K562 (cell line): ENCODE measurements around the gene IL17REL. TPM values are rescaled to one million over a fixed set of nuclear protein-coding genes. Genes with fewer than 3 reads are reported as not detected.

Experiments used
- ATAC-seq: fragments of 200-7000 bp; cut with Tn5 transposase; 3 replicates; pipeline ENCODE4 v1.9.1; 2020; ENCODE audit warnings: moderate library complexity
- Bru-seq: library from RNA; stranded (reverse); fragments of 400-500 nt; gene quantifications from one replicate; lab custom pipeline; 2021; lab: Mats Ljungman, UMichigan
- BruChase-seq, 2 experiments: library from RNA; stranded (reverse); fragments of 400-500 nt; gene quantifications; one replicate each; lab custom pipeline; 2021; lab: Mats Ljungman, UMichigan
- BruUV-seq: library from RNA; stranded (reverse); fragments of 400-500 nt; replicated peaks from 2 replicates; lab custom pipeline; 2021; lab: Mats Ljungman, UMichigan
- CTCF ChIA-PET: fragments of 300-600 bp; formaldehyde crosslinking; extraction: SDS; loops from one replicate; lab custom pipeline; 2021; ENCODE audit warnings: low intra/inter-chr PET ratio; lab: Yijun Ruan, JAX
- POLR2A ChIA-PET: fragments of 300-600, 350-650 bp; sonication (Branson Sonifier 250); formaldehyde crosslinking; extraction: SDS; loops from one replicate; lab custom pipeline; 2021; ENCODE audit warnings: antibody characterized with exemption, inconsistent platforms; lab: Yijun Ruan, JAX
- DNase-seq, 4 experiments: peaks; one replicate each; pipeline versions ENCODE4 v3.0.0 to v3.0.0-alpha.2; 2011 to 2018; ENCODE audit warnings: low spot score in 3 of 4, mixed read lengths in 3 of 4; ENCODE audit errors: extremely low read depth in 1 of 4
- FAIRE-seq: peaks from 2 replicates; lab custom pipeline; 2011; peaks lifted over from hg19 to GRCh38; lab: Jason Lieb, UNC
- H2AFZ ChIP-seq: 2 replicates; pipeline ENCODE4 v1.6.0; 2011; ENCODE audit warnings: low read depth, low read length, control low read depth, inconsistent platforms
- H3K27ac ChIP-seq: fragments of 200-600 bp; 3 replicates; pipeline ENCODE4 v1.8.0; 2011; ENCODE audit warnings: low read depth, mild to moderate bottlenecking, control low read depth, inconsistent platforms, low read length, moderate library complexity, mixed read lengths; ENCODE audit errors: extremely low read depth
- H3K27me3 ChIP-seq, 2 experiments: fragments of 300-600 bp in 1 of 2; 2 replicates in 1 of 2; 3 replicates in 1 of 2; pipeline versions ENCODE4 v1.6.0 to v1.8.0; 2011; ENCODE audit warnings: inconsistent platforms in 2 of 2, low read length in 2 of 2, mild to moderate bottlenecking in 1 of 2, mixed read lengths in 1 of 2, moderate library complexity in 1 of 2; ENCODE audit not compliant: control insufficient read depth in 2 of 2, insufficient read depth in 2 of 2
- H3K36me3 ChIP-seq: fragments of 300-600 bp; 3 replicates; pipeline ENCODE4 v1.8.0; 2011; ENCODE audit warnings: mild to moderate bottlenecking, low read length, inconsistent platforms; ENCODE audit not compliant: control insufficient read depth, insufficient read depth
- H3K4me1 ChIP-seq, 2 experiments: fragments of 200-600 bp in 1 of 2; replicated peaks in 1 of 2; 2 replicates in 1 of 2; 3 replicates in 1 of 2; pipeline versions ENCODE4 v1.5.1 to v1.8.0; 2011; ENCODE audit warnings: inconsistent platforms in 2 of 2, low read length in 2 of 2, mild to moderate bottlenecking in 1 of 2, mixed read lengths in 1 of 2, moderate library complexity in 1 of 2; ENCODE audit not compliant: control insufficient read depth in 2 of 2, insufficient read depth in 2 of 2
- H3K4me2 ChIP-seq: 2 replicates; pipeline ENCODE4 v1.6.1; 2011; ENCODE audit warnings: low read length, control low read depth, inconsistent platforms, mixed read lengths; ENCODE audit not compliant: insufficient read depth
- H3K4me3 ChIP-seq: fragments of 200-600 bp; sonication (generic), shearing (Covaris generic); 2 replicates; pipeline ENCODE4 v1.5.1; 2016; ENCODE audit warnings: control low read depth, inconsistent platforms
- H3K79me2 ChIP-seq: fragments of 200-600 bp; 3 replicates; pipeline ENCODE4 v1.8.0; 2011; ENCODE audit warnings: low read length, inconsistent platforms; ENCODE audit not compliant: control insufficient read depth, insufficient read depth
- H3K9ac ChIP-seq, 2 experiments: 2 replicates each; pipeline versions ENCODE4 v1.6.0 to v1.6.1; 2011; ENCODE audit warnings: low read depth in 2 of 2, low read length in 2 of 2, control low read depth in 1 of 2, inconsistent platforms in 1 of 2, mild to moderate bottlenecking in 1 of 2, mixed read lengths in 1 of 2; ENCODE audit not compliant: insufficient read depth in 1 of 2
- H3K9me1 ChIP-seq: one replicate; pipeline ENCODE4 v1.6.0; 2011; ENCODE audit warnings: inconsistent platforms, mild to moderate bottlenecking, low read length, moderate library complexity; ENCODE audit not compliant: control insufficient read depth, insufficient read depth
- H3K9me3 ChIP-seq: replicated peaks from 2 replicates; pipeline ENCODE4 v1.5.1; 2011; ENCODE audit warnings: low read depth, low read length, inconsistent platforms; ENCODE audit not compliant: control insufficient read depth, insufficient read depth
- H4K20me1 ChIP-seq: replicated peaks from 2 replicates; pipeline ENCODE4 v1.6.1; 2011; ENCODE audit warnings: low read length, inconsistent platforms, mixed read lengths; ENCODE audit not compliant: control insufficient read depth, insufficient read depth
- CHCHD3 ChIP-seq: fragments of 250-450 bp; sonication (Bioruptor Pico); IDR thresholded peaks from 2 replicates; pipeline ENCODE4 v2.1.2; 2022; ENCODE audit warnings: mild to moderate bottlenecking
- CTCF ChIP-seq, 3 experiments: IDR thresholded peaks in 2 of 3; conservative IDR thresholded peaks in 1 of 3; 2 replicates each; pipeline ENCODE4 v1.5.1; 2011 to 2012; ENCODE audit warnings: low read length in 3 of 3, mild to moderate bottlenecking in 3 of 3, control low read depth in 2 of 3, improper control_type of control experiment in 1 of 3, inconsistent platforms in 1 of 3, low read depth in 1 of 3, mixed read lengths in 1 of 3, moderate library complexity in 1 of 3; ENCODE audit not compliant: insufficient read depth in 2 of 3
- RAD21 ChIP-seq, 2 experiments: fragments of 250-450 bp in 1 of 2; fragments of 450-650 bp in 1 of 2; sonication (Bioruptor Pico) in 1 of 2; formaldehyde crosslinking in 1 of 2; IDR thresholded peaks in 1 of 2; conservative IDR thresholded peaks in 1 of 2; 2 replicates each; pipeline versions ENCODE4 v1.4.0 to v1.8.0; 2020 to 2022; ENCODE audit warnings: mild to moderate bottlenecking in 2 of 2, moderate library complexity in 1 of 2
- RBM14 ChIP-seq: fragments of 200-400 bp; formaldehyde crosslinking; IDR thresholded peaks from 2 replicates; pipeline ENCODE4 v1.6.1; 2018; ENCODE audit warnings: low read depth, mild to moderate bottlenecking, low read length, moderate library complexity, borderline replicate concordance; ENCODE audit not compliant: insufficient read depth
- ZFP36 ChIP-seq: fragments of 150-350 bp; IDR thresholded peaks from 2 replicates; pipeline ENCODE4 v1.6.1; 2018; ENCODE audit warnings: low read length, low read depth; ENCODE audit not compliant: partially characterized antibody
- ZKSCAN3 ChIP-seq: fragments of 250-450 bp; sonication (Bioruptor Pico); IDR thresholded peaks from 2 replicates; pipeline ENCODE4 v1.4.0; 2020
- WGBS: fragments of 100-300 bp; shearing (Covaris generic); methylation state at CpG from one replicate; pipeline ENCODE4 v1.1.6; 2016; ENCODE audit warnings: low coverage, mixed read lengths; ENCODE audit not compliant: insufficient coverage; ENCODE audit errors: missing lambda C conversion rate; 5-methylcytosine and 5-hydroxymethylcytosine counted together
- in situ Hi-C: fragments of 300-500 bp; cut with MboI; formaldehyde crosslinking; loops from 4 replicates; pipeline ENCODE4 v1.15.0; 2018; ENCODE audit warnings: inconsistent platforms, mixed read lengths
- intact Hi-C: fragments of 100-400 bp; cut with micrococcal nuclease; formaldehyde crosslinking; loops from 2 replicates; pipeline ENCODE4 v1.14.2; 2022
- long read RNA-seq, 3 experiments: library from polyadenylated mRNA in 2 of 3; library from RNA in 1 of 3; unstranded in 2 of 3; stranded (forward) in 1 of 3; transcript quantifications; one replicate each; pipeline ENCODE4 v2.0.0, GENCODE V29; 2019 to 2022
- polyA minus RNA-seq, 3 experiments: library from RNA; depleted of rRNA, polyadenylated mRNA; stranded (reverse); fragments of >200 nt; gene quantifications; 2 replicates each; pipeline ENCODE4 v1.2.3, GENCODE V29; 2011
- polyA plus RNA-seq, 8 experiments: library from polyadenylated mRNA; depleted of rRNA in 4 of 8; stranded (reverse) in 5 of 8; unstranded in 3 of 8; fragments of >200 nt; fragmentation: Nextera tagmentation in 2 of 8; fragmentation: Illumina TruSeq in 1 of 8; extraction: Ambion mirVana in 2 of 8; extraction: Trizol in 1 of 8; gene quantifications; 2 replicates each; pipeline versions ENCODE4 v1.2.1 to v1.2.3, GENCODE V29; 2011 to 2014; ENCODE audit warnings: inconsistent platforms in 1 of 8, missing spikeins in 1 of 8
- total RNA-seq, 7 experiments: library from RNA; depleted of rRNA in 6 of 7; stranded (reverse); fragments of >200 nt in 6 of 7; fragmentation: Illumina TruSeq in 2 of 7; extraction: Trizol in 2 of 7; gene quantifications; 2 replicates each; pipeline versions ENCODE4 v1.2.1 to v1.2.3, GENCODE V29; 2011 to 2021; ENCODE audit warnings: low replicate concordance in 1 of 7
- TF ChIP-seq, protein P1 (sequence below): sonication (generic); formaldehyde crosslinking; IDR thresholded peaks from 2 replicates; pipeline ENCODE4 v1.8.0; 2022; ENCODE audit warnings: missing genetic modification reagents, mild to moderate bottlenecking, moderate library complexity, borderline replicate concordance

Gene IL17REL
- total RNA-seq (2011; cell fraction: chromatin; rRNA removed; ENCODE audit: low replicate concordance), result 0.30 and 1.3 TPM in 2 replicates
- total RNA-seq (2011; cell fraction: nucleolus; rRNA removed), result 0.53 and 0.83 TPM in 2 replicates
- 0.66 and 0.76 TPM in 2 replicates for total RNA-seq (2011; cell fraction: nucleoplasm; rRNA removed)
- total RNA-seq (2014; rRNA removed) (0.05 and 0.29 TPM in 2 replicates), total RNA-seq (2014; rRNA removed; fragmentation: Illumina TruSeq; extraction: Trizol) (not detected in 2 replicates), total RNA-seq (2015; rRNA removed; fragmentation: Illumina TruSeq; extraction: Trizol) (0.11 and 0.15 TPM in 2 replicates), total RNA-seq (2021) (0.22 and 0.42 TPM in 2 replicates), polyA plus RNA-seq (2011; rRNA removed) (0.05 and 0.06 TPM in 2 replicates), polyA plus RNA-seq (2014; fragmentation: Illumina TruSeq; extraction: Trizol) (0.08 TPM in 1 of 2 replicates, not detected in the other), polyA plus RNA-seq (2014; fragmentation: Nextera tagmentation; extraction: Ambion mirVana) (not detected), polyA plus RNA-seq (2014; rRNA removed) (0.08 and 0.11 TPM in 2 replicates), polyA minus RNA-seq (2011; rRNA and poly(A)+ RNA removed) (not detected in 2 replicates), Bru-seq, nascent RNA (percentile 23 among the genes with signal in this experiment), BruChase-seq, experiment 1, labeled RNA remaining after a 2-hour chase (percentile 9 among the genes with signal in this experiment), BruChase-seq, experiment 2, labeled RNA remaining after a 6-hour chase (percentile 5 among the genes with signal in this experiment)
- polyA plus RNA-seq (2011; cell fraction: cytosol; rRNA removed), result 0.03 and 0.16 TPM in 2 replicates
- polyA plus RNA-seq (2011; cell fraction: nucleus; rRNA removed), result 0.25 and 0.57 TPM in 2 replicates
- polyA plus RNA-seq (2012), result 0.17 and 0.18 TPM in 2 replicates
- polyA minus RNA-seq (2011; cell fraction: cytosol; rRNA and poly(A)+ RNA removed), result not detected in 2 replicates
- 0.54 and 0.56 TPM in 2 replicates for polyA minus RNA-seq (2011; cell fraction: nucleus; rRNA and poly(A)+ RNA removed)
- long read RNA-seq, experiment 1, result 0 reads
- long read RNA-seq, experiment 2, result 0 reads
- long read RNA-seq, experiment 3, result 0 reads

DNA sequence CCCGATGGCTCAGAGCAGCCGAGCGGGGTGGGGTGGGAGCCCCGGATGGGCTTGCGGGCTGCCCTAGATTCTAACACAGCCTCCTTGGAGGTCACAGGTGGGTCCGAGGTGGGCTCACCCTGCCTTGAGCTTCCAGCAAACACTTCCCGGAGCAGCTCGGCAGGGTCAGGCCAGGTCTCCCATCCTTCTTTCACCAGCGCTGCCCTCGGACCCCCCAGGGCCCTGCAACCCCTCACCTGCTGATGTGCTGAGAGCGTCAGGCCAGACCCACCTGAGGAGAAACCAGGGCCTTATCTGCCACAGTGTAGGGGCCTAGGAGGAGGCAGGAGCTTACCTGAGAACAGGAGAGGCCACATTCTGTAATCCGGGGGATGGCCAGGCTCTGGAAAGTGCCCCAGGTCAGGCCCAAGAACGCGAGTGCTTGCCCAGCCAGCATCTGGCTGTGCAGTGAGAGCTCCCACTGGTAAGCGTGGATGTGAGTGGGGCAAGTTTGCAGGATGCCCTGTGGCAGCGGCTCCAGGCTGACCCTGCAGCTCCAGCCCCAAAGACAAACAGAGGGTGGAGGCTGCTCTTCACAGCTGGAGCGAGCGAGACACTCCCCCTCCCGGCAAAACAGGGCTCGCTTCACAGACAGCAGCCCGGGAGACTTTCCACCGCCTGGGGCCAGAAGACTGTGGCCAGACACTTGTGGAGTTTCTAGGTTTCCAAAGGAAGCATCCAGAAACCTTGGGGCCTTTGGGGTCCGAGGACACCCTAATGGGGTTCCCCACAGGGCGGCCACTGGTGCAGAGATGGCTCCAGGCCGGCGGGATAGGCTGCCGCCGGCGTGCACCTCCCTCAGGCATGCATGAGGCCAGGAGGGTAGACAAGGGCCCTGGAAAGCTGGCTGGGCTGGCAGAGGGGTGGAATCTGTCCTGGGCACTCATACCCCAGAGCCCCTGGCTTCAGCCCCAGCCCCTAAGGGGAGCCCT, at the start of gene IL17REL:
TSS of gene IL17REL (minus strand) at position 555 of the 971 bp plus-strand sequence. CDS start at position 436, 119 bp downstream.
- no peak for FAIRE-seq
- no peak within 1 kb of the TSS for H3K4me3 ChIP-seq
- CTCF ChIA-PET, result interaction anchor here (2.4 kb wide), 1 partner anchor 82 kb away, joined by 12 read pairs; no protein-coding TSS in a partner anchor
- no peaks in the 10 kb centered on the region for H3K9me3 ChIP-seq
- peaks cover 0 to 27% of the 10 kb centered on the region in 2 experiments; a peak in 2 of 5 replicates for H3K27me3 ChIP-seq
- 7% methylated on average over 14 of the region's 29 CpGs for WGBS
- no peaks in the 10 kb centered on the region for H3K9me1 ChIP-seq
- peak in 2 of 4 experiments; percentile 44 to 47 for DNase-seq
- POLR2A ChIA-PET, result interaction anchor here (0.6 kb wide), 1 partner anchor 167 kb away, joined by 3 read pairs; no protein-coding TSS in a partner anchor
- BruUV-seq, result no TSS peak
- peaks cover 0 to 71% of the 10 kb centered on the region in 2 experiments; a peak in 3 of 5 replicates for H3K4me1 ChIP-seq
- no peaks in the 10 kb centered on the region for H3K36me3 ChIP-seq
- peak; percentile 80 for ATAC-seq
- H3K4me2 ChIP-seq, result no peak within 1 kb of the TSS
- H3K27ac ChIP-seq, result no peak within 1 kb of the TSS
- H4K20me1 ChIP-seq, result peaks cover 4% of the 10 kb centered on the region; the same call in 1 of the 2 replicates
- in situ Hi-C loops, result no loop called here
- 0 out of 4 replicates have a peak within 1 kb of the TSS, but pooled peaks of 1 of the 2 experiments have one; percentile 17 for H3K9ac ChIP-seq
- intact Hi-C loops, result no loop called here
- no peaks in the 10 kb centered on the region for H3K79me2 ChIP-seq
- no peak within 1 kb of the TSS for H2AFZ ChIP-seq
- TF ChIP-seq ZKSCAN3 (CRISPR knock-in tag) (no peak), RBM14 (no peak), RAD21 (CRISPR knock-in tag; conservative IDR thresholded peaks at IDR 0.05 in 1 of 2, IDR thresholded peaks at IDR 0.05 in 1 of 2) (peak in 1 of 2 experiments; percentile 52; a peak in 2 of 4 replicates), ZFP36 (peak; percentile 82), CTCF (IDR thresholded peaks at IDR 0.05 in 2 of 3, conservative IDR thresholded peaks at IDR 0.05 in 1 of 3; ENCODE audit: insufficient read depth in 2 of 3, low read depth in 1 of 3, low read length in 3 of 3) (peak; percentile 23 to 49 (median 25); a peak in 2 of 6 replicates), CHCHD3 (CRISPR knock-in tag) (no peak)
- TF ChIP-seq, protein P1, sequence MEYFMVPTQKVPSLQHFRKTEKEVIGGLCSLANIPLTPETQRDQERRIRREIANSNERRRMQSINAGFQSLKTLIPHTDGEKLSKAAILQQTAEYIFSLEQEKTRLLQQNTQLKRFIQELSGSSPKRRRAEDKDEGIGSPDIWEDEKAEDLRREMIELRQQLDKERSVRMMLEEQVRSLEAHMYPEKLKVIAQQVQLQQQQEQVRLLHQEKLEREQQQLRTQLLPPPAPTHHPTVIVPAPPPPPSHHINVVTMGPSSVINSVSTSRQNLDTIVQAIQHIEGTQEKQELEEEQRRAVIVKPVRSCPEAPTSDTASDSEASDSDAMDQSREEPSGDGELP, result peak; percentile 82; the same call in 1 of the 2 replicates
